Measurements from ENCODE around the gene KLB. TPM values are rescaled to one million over a fixed set of nuclear protein-coding genes. Genes with fewer than 3 reads are reported as not detected.
A peak's percentile ranks its signal among the peaks of the same experiment; 100 is the strongest.

The KLB gene
- total and polyA plus RNA-seq, 4 experiments from 2014 or later, result 0.06 TPM; not detected in 3

DNA sequence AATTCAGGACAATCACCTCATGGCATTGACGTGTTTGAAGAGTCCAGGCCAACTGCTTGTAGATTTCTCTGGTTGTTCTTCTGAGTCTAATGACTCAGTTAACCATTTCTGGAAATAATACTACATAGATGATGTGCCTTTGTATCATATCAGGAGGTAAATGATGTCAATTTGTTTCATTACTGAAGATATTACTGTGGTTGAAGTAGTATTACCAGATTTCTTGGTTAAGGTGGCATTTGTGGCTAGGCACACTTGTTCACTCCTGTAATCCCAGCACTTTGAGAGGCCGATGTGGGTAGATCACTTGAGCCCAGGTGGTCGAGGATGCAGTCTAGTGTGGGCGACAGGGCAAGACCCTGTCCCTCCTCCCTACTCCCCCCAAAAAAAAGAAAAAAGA, 36.3 kb downstream of the KLB start:
- ChIA-PET CTCF (ENCODE audit: partially characterized antibody) (interaction anchor here (0.7 kb wide), 1 partner anchor 207 kb away, joined by 5 read pairs; no protein-coding TSS in a partner anchor), POLR2A (ENCODE audit: partially characterized antibody) (interaction anchor here (0.7 kb wide), 1 partner anchor 16 kb away, joined by 3 read pairs; no protein-coding TSS in a partner anchor)
- intact Hi-C loops (cut with micrococcal nuclease), result no loop called here

DNA sequence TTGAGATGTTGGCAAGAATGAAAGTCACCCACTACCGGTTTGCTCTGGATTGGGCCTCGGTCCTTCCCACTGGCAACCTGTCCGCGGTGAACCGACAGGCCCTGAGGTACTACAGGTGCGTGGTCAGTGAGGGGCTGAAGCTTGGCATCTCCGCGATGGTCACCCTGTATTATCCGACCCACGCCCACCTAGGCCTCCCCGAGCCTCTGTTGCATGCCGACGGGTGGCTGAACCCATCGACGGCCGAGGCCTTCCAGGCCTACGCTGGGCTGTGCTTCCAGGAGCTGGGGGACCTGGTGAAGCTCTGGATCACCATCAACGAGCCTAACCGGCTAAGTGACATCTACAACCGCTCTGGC, 39.7 kb downstream of the KLB start:
- H3K27ac Mint-ChIP-seq, result peak overlapping the region in 1 of 7 donors; percentile 65
- Histone ChIP-seq H3K4me3 (ENCODE audit: low read length in 2 of 2) (no peak overlapping the region), H3K27ac (ENCODE audit: low read depth, low read length) (no peak overlapping the region)

More for the DNA sequence above, 36.3 kb downstream of the KLB start:
- Mint-ChIP-seq H3K36me3 (no peaks in the 10 kb centered on the region), H3K4me1 (peaks cover 0 to 12% (median 6%) of the 10 kb centered on the region in 4 donors), H3K27me3 (no peaks in the 10 kb centered on the region), H3K27ac (no peak overlapping the region), H3K4me3 (no peak overlapping the region), H3K9me3 (peaks cover 0 to 2% (median 0%) of the 10 kb centered on the region in 8 donors)
- DNase-seq, result no peak
- Histone ChIP-seq H3K27ac (ENCODE audit: low read depth, low read length) (no peak overlapping the region), H3K4me1 (ENCODE audit: insufficient read depth, low read length) (peaks cover 8% of the 10 kb centered on the region), H3K36me3 (ENCODE audit: insufficient read depth, low read length) (no peaks in the 10 kb centered on the region), H3K4me3 (ENCODE audit: low read length in 2 of 2) (no peak overlapping the region), H3K9me3 (ENCODE audit: control insufficient read depth in 1 of 2, low read length in 2 of 2) (no peaks in the 10 kb centered on the region), H3K27me3 (ENCODE audit: insufficient read depth, low read length) (no peaks in the 10 kb centered on the region)

GRCh38 chr4:39446842-39447573, 40.3 kb downstream of the KLB start:
- Histone ChIP-seq H3K27ac (ENCODE audit: low read depth, low read length) (peak overlapping the region; percentile 31), H3K4me3 (ENCODE audit: low read length in 2 of 2) (no peak overlapping the region), H3K36me3 (ENCODE audit: insufficient read depth, low read length) (peaks cover 11% of the 10 kb centered on the region), H3K27me3 (ENCODE audit: insufficient read depth, low read length) (no peaks in the 10 kb centered on the region), H3K4me1 (ENCODE audit: insufficient read depth, low read length) (peaks cover 8% of the 10 kb centered on the region), H3K9me3 (ENCODE audit: control insufficient read depth in 1 of 2, low read length in 2 of 2) (no peaks in the 10 kb centered on the region)
- intact Hi-C loops (cut with micrococcal nuclease), result no loop called here
- ChIA-PET CTCF (ENCODE audit: partially characterized antibody) (interaction anchor here (1.2 kb wide), 1 partner anchor 81 kb away, joined by 4 read pairs; the partner anchor contains the start of gene RFC1), POLR2A (ENCODE audit: partially characterized antibody) (interaction anchor here (0.7 to 3.4 kb wide), 3 partner anchors 11 to 81 kb away, joined by 3 to 39 read pairs (median 5); partner anchors contain the start of genes LIAS, RFC1 and RPL9)
- H3K36me3 Mint-ChIP-seq, result peaks cover 2 to 13% of the 10 kb centered on the region in 2 donors
- H3K27ac Mint-ChIP-seq, result peak overlapping the region in 5 of 7 donors; percentile 56 to 66 (median 61)
- peaks cover 0 to 3% (median 0%) of the 10 kb centered on the region in 8 donors for H3K9me3 Mint-ChIP-seq
- H3K27me3 Mint-ChIP-seq, result no peaks in the 10 kb centered on the region
- peak in 4 of 5 donors; percentile 35 to 71 (median 45) for DNase-seq
- H3K4me1 Mint-ChIP-seq, result peaks cover 0 to 12% (median 7%) of the 10 kb centered on the region in 4 donors
- H3K4me3 Mint-ChIP-seq, result peak overlapping the region; percentile 40 to 75 (median 70)

More for the DNA sequence above, 39.7 kb downstream of the KLB start:
- Mint-ChIP-seq H3K27me3 (no peaks in the 10 kb centered on the region), H3K36me3 (peaks cover 0 to 10% of the 10 kb centered on the region in 2 donors), H3K9me3 (peaks cover 0 to 5% (median 0%) of the 10 kb centered on the region in 8 donors), H3K4me1 (peaks cover 0 to 12% (median 7%) of the 10 kb centered on the region in 4 donors), H3K4me3 (peak overlapping the region in 2 of 8 donors; percentile 71 to 73)
- POLR2A ChIA-PET (ENCODE audit: partially characterized antibody), result interaction anchor here (1.2 to 3.4 kb wide), 2 partner anchors 12 to 80 kb away, joined by 5 to 39 read pairs; partner anchors contain the start of genes LIAS, RFC1 and RPL9
- no peak for DNase-seq
- H3K9me3 ChIP-seq (ENCODE audit: control insufficient read depth in 1 of 2, low read length in 2 of 2), result no peaks in the 10 kb centered on the region
- no peaks in the 10 kb centered on the region for H3K27me3 ChIP-seq (ENCODE audit: insufficient read depth, low read length)
- CTCF ChIA-PET (ENCODE audit: partially characterized antibody), result interaction anchor here (1.2 kb wide), 1 partner anchor 81 kb away, joined by 4 read pairs; the partner anchor contains the start of gene RFC1
- H3K36me3 ChIP-seq (ENCODE audit: insufficient read depth, low read length), result peaks cover 5% of the 10 kb centered on the region
- intact Hi-C loops (cut with micrococcal nuclease), result no loop called here
- peaks cover 8% of the 10 kb centered on the region for H3K4me1 ChIP-seq (ENCODE audit: insufficient read depth, low read length)

DNA sequence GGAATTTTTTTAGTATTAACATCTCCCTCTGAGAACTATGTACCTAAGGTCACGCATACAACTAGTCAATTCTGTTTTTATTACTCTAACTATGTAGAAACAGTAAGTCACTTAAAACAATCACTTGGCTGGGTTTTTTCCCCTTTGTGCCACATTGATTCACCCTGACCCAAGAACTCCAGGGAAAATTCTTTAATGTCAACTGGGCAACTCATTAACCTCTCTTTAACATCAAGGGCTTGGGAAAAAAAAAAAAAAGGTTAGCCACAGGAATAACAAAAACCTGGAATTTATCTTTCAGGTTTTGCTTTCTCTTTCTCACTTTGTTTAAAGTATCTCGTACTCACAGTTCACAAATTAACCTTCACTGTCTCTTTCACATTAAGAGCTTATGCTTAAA, 43.9 kb downstream of the KLB start:
- Mint-ChIP-seq H3K4me3 (no peak overlapping the region), H3K9me3 (peaks cover 0 to 3% (median 0%) of the 10 kb centered on the region in 8 donors), H3K36me3 (peaks cover 32 to 46% of the 10 kb centered on the region in 2 donors), H3K4me1 (peaks cover under 1 to 28% (median 9%) of the 10 kb centered on the region in 4 donors), H3K27me3 (no peaks in the 10 kb centered on the region), H3K27ac (peak overlapping the region in 4 of 7 donors; percentile 30 to 69 (median 41))
- ChIA-PET CTCF (ENCODE audit: partially characterized antibody) (no interaction called here), POLR2A (ENCODE audit: partially characterized antibody) (interaction anchor here (1.0 to 1.9 kb wide), 2 partner anchors 8 to 12 kb away, joined by 3 to 12 read pairs; partner anchors contain the start of genes LIAS and RPL9)
- H3K4me1 ChIP-seq (ENCODE audit: insufficient read depth, low read length), result peaks cover 10% of the 10 kb centered on the region
- no peaks in the 10 kb centered on the region for H3K9me3 ChIP-seq (ENCODE audit: control insufficient read depth in 1 of 2, low read length in 2 of 2)
- no peak for DNase-seq
- H3K4me3 ChIP-seq (ENCODE audit: low read length in 2 of 2), result no peak overlapping the region
- peaks cover 38% of the 10 kb centered on the region for H3K36me3 ChIP-seq (ENCODE audit: insufficient read depth, low read length)
- H3K27ac ChIP-seq (ENCODE audit: low read depth, low read length), result no peak overlapping the region
- H3K27me3 ChIP-seq (ENCODE audit: insufficient read depth, low read length), result no peaks in the 10 kb centered on the region
- intact Hi-C loops (cut with micrococcal nuclease), result no loop called here

DNA sequence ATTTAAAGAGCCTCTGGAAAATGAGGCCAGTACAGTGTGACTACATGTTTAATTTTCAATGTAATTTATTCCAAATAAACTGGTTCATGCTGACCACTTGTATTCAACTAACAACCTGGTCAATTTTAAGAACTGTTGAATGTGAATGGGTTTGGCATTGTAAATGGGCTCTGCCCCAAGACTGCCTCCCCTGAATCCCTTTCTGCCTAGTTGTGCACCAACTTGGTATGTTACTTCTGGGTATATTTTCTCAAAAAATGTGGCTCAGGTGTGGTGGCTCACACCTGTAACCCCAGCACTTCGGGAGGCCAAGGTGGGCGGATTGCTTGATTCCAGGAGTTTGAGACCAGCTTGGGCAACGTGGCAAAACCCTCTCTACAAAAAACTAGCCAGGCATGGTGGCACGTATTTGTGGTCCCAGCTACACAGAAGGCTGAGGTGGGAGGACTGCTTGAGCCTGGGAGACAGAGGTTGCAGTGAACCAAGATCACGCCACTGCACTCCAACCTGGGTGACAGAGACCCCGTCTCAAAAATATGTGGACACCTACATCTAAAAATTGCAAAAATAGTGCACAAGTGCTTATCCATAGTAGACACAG, 44.8 kb downstream of the KLB start:
- no peaks in the 10 kb centered on the region for H3K27me3 ChIP-seq (ENCODE audit: insufficient read depth, low read length)
- Mint-ChIP-seq H3K4me1 (peaks cover 4 to 37% (median 15%) of the 10 kb centered on the region in 4 donors), H3K27me3 (no peaks in the 10 kb centered on the region), H3K36me3 (peaks cover 36 to 54% of the 10 kb centered on the region in 2 donors), H3K4me3 (no peak overlapping the region), H3K9me3 (peaks cover 0 to 3% (median 0%) of the 10 kb centered on the region in 8 donors), H3K27ac (peak overlapping the region in 4 of 7 donors; percentile 2 to 45 (median 24))
- H3K9me3 ChIP-seq (ENCODE audit: control insufficient read depth in 1 of 2, low read length in 2 of 2), result no peaks in the 10 kb centered on the region
- no peak overlapping the region for H3K4me3 ChIP-seq (ENCODE audit: low read length in 2 of 2)
- intact Hi-C loops (cut with micrococcal nuclease), result no loop called here
- peaks cover 48% of the 10 kb centered on the region for H3K36me3 ChIP-seq (ENCODE audit: insufficient read depth, low read length)
- no peak overlapping the region for H3K27ac ChIP-seq (ENCODE audit: low read depth, low read length)
- CTCF ChIA-PET (ENCODE audit: partially characterized antibody), result interaction anchor here (0.9 kb wide), 1 partner anchor 21 kb away, joined by 3 read pairs; no protein-coding TSS in a partner anchor
- peaks cover 19% of the 10 kb centered on the region for H3K4me1 ChIP-seq (ENCODE audit: insufficient read depth, low read length)
- DNase-seq, result no peak
- POLR2A ChIA-PET (ENCODE audit: partially characterized antibody), result interaction anchor here (1.0 to 1.9 kb wide), 2 partner anchors 8 to 13 kb away, joined by 3 to 12 read pairs; partner anchors contain the start of genes LIAS and RPL9

GRCh38 chr4:39452153-39452859, 45.6 kb downstream of the KLB start:
- Mint-ChIP-seq H3K4me1 (peaks cover 11 to 42% (median 20%) of the 10 kb centered on the region in 4 donors), H3K36me3 (peaks cover 44 to 62% of the 10 kb centered on the region in 2 donors), H3K27me3 (no peaks in the 10 kb centered on the region), H3K9me3 (peaks cover 0 to 3% (median 0%) of the 10 kb centered on the region in 8 donors), H3K4me3 (no peak overlapping the region), H3K27ac (peak overlapping the region in 5 of 7 donors; percentile 2 to 100 (median 62))
- peaks cover 55% of the 10 kb centered on the region for H3K36me3 ChIP-seq (ENCODE audit: insufficient read depth, low read length)
- H3K27ac ChIP-seq (ENCODE audit: low read depth, low read length), result no peak overlapping the region
- ChIA-PET CTCF (ENCODE audit: partially characterized antibody) (interaction anchor here (0.9 kb wide), 1 partner anchor 22 kb away, joined by 3 read pairs; no protein-coding TSS in a partner anchor), POLR2A (ENCODE audit: partially characterized antibody) (no interaction called here)
- H3K9me3 ChIP-seq (ENCODE audit: control insufficient read depth in 1 of 2, low read length in 2 of 2), result no peaks in the 10 kb centered on the region
- H3K4me3 ChIP-seq (ENCODE audit: low read length in 2 of 2), result no peak overlapping the region
- peaks cover 23% of the 10 kb centered on the region for H3K4me1 ChIP-seq (ENCODE audit: insufficient read depth, low read length)
- intact Hi-C loops (cut with micrococcal nuclease), result no loop called here
- no peak for DNase-seq
- H3K27me3 ChIP-seq (ENCODE audit: insufficient read depth, low read length), result no peaks in the 10 kb centered on the region

Data from CD4-positive, alpha-beta memory T cell (primary cell).